SK-N-SH (cell line): ENCODE data around the gene FOCAD.

Experiments used
- ELF1 ChIP-seq: IDR thresholded peaks from 2 replicates; pipeline ENCODE4 v1.4.0; 2012
- EP300 ChIP-seq, 2 experiments: IDR thresholded peaks; 2 replicates each; pipeline versions ENCODE4 v1.4.0 to v1.6.1; 2012; ENCODE audit warnings: borderline replicate concordance in 1 of 2, low read depth in 1 of 2, low read length in 1 of 2
- FOXJ3 ChIP-seq: sonication (generic); formaldehyde crosslinking; IDR thresholded peaks from 2 replicates; pipeline ENCODE4 v1.5.1; 2020; ENCODE audit warnings: mild to moderate bottlenecking, missing genetic modification reagents
- FOXM1 ChIP-seq: IDR thresholded peaks from 2 replicates; pipeline ENCODE4 v1.4.0; 2012; ENCODE audit warnings: low read depth, mild to moderate bottlenecking
- JUND ChIP-seq: IDR thresholded peaks from 2 replicates; pipeline ENCODE4 v1.4.0; 2012
- RAD21 ChIP-seq: IDR thresholded peaks from 2 replicates; pipeline ENCODE4 v1.6.1; 2012; ENCODE audit warnings: mild to moderate bottlenecking, low read length
- TAF1 ChIP-seq: IDR thresholded peaks from 2 replicates; pipeline ENCODE4 v1.6.1; 2012; ENCODE audit warnings: low read depth, mild to moderate bottlenecking, low read length, moderate library complexity, borderline replicate concordance
- TF ChIP-seq, protein P1 (sequence below): fragments of 200-600 bp; sonication (generic); IDR thresholded peaks from 2 replicates; pipeline ENCODE4 v1.6.1; 2017; ENCODE audit warnings: antibody characterized with exemption, mild to moderate bottlenecking, moderate library complexity
- TF ChIP-seq, protein P2 (sequence below): fragments of 150-350 bp; IDR thresholded peaks from 2 replicates; pipeline ENCODE4 v1.6.1; 2017; ENCODE audit warnings: antibody characterized with exemption, low read length, low read depth, borderline replicate concordance

DNA sequence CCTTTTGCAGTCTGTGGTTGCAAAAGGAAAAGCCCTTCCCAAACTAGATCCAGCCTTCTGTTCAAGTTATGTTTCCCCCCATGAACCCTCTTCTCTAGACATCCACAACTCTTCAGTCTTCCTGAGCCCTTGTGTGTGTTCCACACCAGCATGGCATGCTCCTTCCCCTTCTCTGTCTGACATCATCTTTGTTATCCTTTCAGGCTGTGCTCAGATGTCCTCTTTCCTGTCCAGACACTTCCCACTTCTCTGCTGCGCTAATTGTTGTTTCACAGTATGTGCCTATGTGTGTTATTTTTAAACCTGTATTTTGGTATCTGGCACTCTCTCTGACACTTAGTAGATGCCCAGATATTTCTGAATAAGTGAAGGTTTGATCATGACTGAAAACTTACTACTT lies 38.2 kb downstream of the FOCAD start:
- TF ChIP-seq, protein P1, sequence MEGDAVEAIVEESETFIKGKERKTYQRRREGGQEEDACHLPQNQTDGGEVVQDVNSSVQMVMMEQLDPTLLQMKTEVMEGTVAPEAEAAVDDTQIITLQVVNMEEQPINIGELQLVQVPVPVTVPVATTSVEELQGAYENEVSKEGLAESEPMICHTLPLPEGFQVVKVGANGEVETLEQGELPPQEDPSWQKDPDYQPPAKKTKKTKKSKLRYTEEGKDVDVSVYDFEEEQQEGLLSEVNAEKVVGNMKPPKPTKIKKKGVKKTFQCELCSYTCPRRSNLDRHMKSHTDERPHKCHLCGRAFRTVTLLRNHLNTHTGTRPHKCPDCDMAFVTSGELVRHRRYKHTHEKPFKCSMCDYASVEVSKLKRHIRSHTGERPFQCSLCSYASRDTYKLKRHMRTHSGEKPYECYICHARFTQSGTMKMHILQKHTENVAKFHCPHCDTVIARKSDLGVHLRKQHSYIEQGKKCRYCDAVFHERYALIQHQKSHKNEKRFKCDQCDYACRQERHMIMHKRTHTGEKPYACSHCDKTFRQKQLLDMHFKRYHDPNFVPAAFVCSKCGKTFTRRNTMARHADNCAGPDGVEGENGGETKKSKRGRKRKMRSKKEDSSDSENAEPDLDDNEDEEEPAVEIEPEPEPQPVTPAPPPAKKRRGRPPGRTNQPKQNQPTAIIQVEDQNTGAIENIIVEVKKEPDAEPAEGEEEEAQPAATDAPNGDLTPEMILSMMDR: no peak
- TF ChIP-seq JUND (no peak), EP300 (IDR thresholded peaks at IDR 0.05; ENCODE audit: borderline replicate concordance in 1 of 2, low read depth in 1 of 2, low read length in 1 of 2) (no peak), RAD21 (no peak), FOXM1 (no peak), TAF1 (no peak), ELF1 (no peak), FOXJ3 (CRISPR knock-in tag) (no peak)
- TF ChIP-seq, protein P2, sequence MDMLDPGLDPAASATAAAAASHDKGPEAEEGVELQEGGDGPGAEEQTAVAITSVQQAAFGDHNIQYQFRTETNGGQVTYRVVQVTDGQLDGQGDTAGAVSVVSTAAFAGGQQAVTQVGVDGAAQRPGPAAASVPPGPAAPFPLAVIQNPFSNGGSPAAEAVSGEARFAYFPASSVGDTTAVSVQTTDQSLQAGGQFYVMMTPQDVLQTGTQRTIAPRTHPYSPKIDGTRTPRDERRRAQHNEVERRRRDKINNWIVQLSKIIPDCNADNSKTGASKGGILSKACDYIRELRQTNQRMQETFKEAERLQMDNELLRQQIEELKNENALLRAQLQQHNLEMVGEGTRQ: no peak
